NCI-H510A (cell line): Measurements from ENCODE around the gene TMEM214.

ENCODE experiments used
- DNase-seq: peaks from one replicate; lab custom pipeline; 2025; lab: John Stamatoyannopoulos, UW

TMEM214 gene

GRCh38 chr2:27009716-27010115, 23.0 kb upstream of the TMEM214 start:
- no peak for DNase-seq

- DNase-seq, result no peak
Observed at GRCh38 chr2:27010139-27010538, 22.6 kb upstream of the TMEM214 start.

GRCh38 chr2:27013738-27014137, 19.0 kb upstream of the TMEM214 start:
- no peak for DNase-seq

GRCh38 chr2:27014771-27015433, 17.9 kb upstream of the TMEM214 start:
- no peak for DNase-seq

GRCh38 chr2:27016801-27017325, 15.9 kb upstream of the TMEM214 start:
- peak; percentile 19 for DNase-seq

- no peak for DNase-seq
Observed at GRCh38 chr2:27018142-27018541, 14.6 kb upstream of the TMEM214 start.

GRCh38 chr2:27019459-27019858, 13.3 kb upstream of the TMEM214 start:
- no peak for DNase-seq

GRCh38 chr2:27019931-27020855, 12.6 kb upstream of the TMEM214 start:
- DNase-seq, result no peak

- DNase-seq, result no peak
Observed at GRCh38 chr2:27021253-27022049, 11.3 kb upstream of the TMEM214 start.

- no peak for DNase-seq
Observed at GRCh38 chr2:27023740-27024139, 9.0 kb upstream of the TMEM214 start.

- no peak for DNase-seq
Observed at GRCh38 chr2:27024188-27024587, 8.6 kb upstream of the TMEM214 start.

GRCh38 chr2:27024812-27025211, 8.0 kb upstream of the TMEM214 start:
- DNase-seq, result no peak

- DNase-seq, result no peak
Observed at GRCh38 chr2:27025281-27025800, 7.4 kb upstream of the TMEM214 start.

- DNase-seq, result no peak
Observed at GRCh38 chr2:27025861-27026851, 6.6 kb upstream of the TMEM214 start.

GRCh38 chr2:27027211-27027651, 5.5 kb upstream of the TMEM214 start:
- DNase-seq, result no peak

- no peak for DNase-seq
Observed at GRCh38 chr2:27029051-27029450, 3.7 kb upstream of the TMEM214 start.

GRCh38 chr2:27033253-27033852, 588 bp downstream of the TMEM214 start:
- no peak for DNase-seq

- no peak for DNase-seq
Observed at GRCh38 chr2:27038012-27038411, 5.2 kb downstream of the TMEM214 start.

GRCh38 chr2:27038631-27039339, 6.0 kb downstream of the TMEM214 start:
- DNase-seq, result no peak

GRCh38 chr2:27039426-27039825, 6.7 kb downstream of the TMEM214 start:
- no peak for DNase-seq
